Epithelial cell of esophagus (primary cell): ENCODE data around the gene DSCAM.

ENCODE experiments used
- DNase-seq: peaks from one replicate; pipeline ENCODE4 v3.0.0; 2010; ENCODE audit warnings: low read depth
- H3K4me3 ChIP-seq: 2 replicates; pipeline ENCODE4 v1.5.1; 2011; ENCODE audit warnings: mild to moderate bottlenecking, low read length, control low read depth
- TF ChIP-seq, protein P1 (sequence below): IDR thresholded peaks from 2 replicates; pipeline ENCODE4 v1.5.1; 2011; ENCODE audit warnings: low read depth, mild to moderate bottlenecking, low read length, control low read depth, inconsistent platforms; ENCODE audit not compliant: insufficient read depth; ENCODE audit errors: missing control alignments

Gene DSCAM

DNA sequence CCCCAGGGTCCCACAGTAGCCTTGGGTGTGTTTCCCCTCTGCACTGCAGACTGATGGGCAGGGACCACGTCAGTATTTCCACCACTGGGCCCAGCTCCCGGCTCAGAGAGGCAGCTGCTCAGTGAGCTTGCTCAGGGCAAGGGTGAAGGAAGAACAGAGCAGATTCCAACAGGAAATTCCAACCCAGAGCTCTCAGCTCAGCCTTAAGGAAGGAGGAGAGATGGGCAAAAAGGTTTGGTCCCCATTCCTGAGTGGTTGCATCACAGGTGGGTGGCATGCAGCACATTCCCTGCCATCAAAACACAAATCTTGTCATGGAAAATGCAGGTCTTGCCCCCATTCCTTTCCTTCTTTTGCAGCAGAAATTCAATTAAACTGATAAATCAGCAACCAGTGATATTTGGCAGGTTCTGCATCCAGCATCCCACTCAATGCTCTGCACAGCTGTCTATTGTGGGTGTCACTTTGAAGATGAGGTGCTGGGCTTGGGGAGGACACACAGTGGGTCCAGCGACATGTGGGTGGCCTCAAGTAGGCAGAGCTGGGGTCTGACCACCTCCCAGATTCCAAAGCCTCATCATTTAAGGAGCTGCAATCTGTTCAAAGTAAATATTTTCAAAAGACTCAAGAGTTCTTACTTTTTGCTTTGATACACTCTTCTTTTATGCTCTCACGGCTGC lies 315.4 kb downstream of the DSCAM start:
- TF ChIP-seq, protein P1, sequence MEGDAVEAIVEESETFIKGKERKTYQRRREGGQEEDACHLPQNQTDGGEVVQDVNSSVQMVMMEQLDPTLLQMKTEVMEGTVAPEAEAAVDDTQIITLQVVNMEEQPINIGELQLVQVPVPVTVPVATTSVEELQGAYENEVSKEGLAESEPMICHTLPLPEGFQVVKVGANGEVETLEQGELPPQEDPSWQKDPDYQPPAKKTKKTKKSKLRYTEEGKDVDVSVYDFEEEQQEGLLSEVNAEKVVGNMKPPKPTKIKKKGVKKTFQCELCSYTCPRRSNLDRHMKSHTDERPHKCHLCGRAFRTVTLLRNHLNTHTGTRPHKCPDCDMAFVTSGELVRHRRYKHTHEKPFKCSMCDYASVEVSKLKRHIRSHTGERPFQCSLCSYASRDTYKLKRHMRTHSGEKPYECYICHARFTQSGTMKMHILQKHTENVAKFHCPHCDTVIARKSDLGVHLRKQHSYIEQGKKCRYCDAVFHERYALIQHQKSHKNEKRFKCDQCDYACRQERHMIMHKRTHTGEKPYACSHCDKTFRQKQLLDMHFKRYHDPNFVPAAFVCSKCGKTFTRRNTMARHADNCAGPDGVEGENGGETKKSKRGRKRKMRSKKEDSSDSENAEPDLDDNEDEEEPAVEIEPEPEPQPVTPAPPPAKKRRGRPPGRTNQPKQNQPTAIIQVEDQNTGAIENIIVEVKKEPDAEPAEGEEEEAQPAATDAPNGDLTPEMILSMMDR: no peak
- no peak overlapping the region for H3K4me3 ChIP-seq
- DNase-seq: peak; percentile 14

DNA sequence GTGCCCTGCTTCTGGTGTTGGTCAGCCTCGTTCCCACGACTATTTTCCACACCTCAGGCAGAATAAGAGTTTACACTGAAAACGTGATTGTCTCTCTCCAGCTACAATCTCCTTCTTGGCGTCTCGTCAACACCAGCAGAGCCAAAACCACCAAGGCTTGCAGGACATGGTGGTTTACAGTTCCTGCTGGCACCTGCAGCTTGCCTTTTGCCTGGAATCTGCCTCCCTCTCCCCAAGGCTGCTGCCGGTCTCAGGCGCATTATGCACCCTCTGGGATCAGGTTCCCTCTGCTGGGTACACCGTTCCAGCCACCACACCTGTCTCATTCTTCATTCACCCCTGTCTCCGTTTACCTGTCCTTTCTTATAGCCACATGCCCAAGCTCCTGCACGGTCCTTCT lies 315.9 kb downstream of the DSCAM start:
- H3K4me3 ChIP-seq: no peak overlapping the region
- TF ChIP-seq, protein P1: no peak
- no peak for DNase-seq

DNA sequence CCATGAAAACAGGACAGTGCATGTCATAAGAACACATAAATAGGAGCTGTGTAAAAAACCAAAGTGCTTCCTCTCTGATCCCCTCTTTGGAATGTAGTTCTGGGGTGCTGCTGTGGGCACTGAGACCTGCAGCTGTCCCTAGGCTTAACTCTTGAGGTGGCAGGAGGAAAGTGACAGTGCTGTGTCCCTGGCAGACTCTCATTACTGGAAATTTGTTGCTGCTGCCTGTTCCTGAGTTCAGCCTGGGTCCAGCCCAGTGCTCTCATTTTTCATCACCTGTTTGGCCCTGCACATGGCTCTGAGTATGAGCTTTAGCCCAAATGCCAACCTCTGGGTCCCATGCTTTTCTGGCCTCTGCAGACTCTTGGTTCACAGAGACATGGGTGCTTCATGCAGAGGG lies 329.3 kb downstream of the DSCAM start:
- no peak for DNase-seq
- no peak overlapping the region for H3K4me3 ChIP-seq
- TF ChIP-seq, protein P1: no peak

DNA sequence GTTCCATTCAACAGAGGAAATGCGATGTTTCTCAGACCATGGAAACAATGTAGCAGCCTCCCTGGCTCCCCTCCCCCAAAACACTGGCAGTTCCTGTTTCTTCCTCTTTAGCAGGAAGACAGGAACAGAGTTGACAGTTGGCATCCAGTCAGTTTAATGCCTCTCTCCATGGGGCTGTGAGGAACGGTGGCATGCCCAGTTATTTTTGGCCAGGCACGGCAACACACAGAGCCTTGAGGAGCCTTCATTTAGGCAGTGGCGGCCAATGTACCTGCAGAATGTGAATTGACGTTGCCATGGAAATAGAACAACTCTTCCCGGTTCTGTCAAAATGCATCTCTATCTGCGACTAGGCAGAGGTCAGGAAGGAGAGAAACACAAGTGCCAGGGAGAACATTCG lies 330.6 kb downstream of the DSCAM start:
- H3K4me3 ChIP-seq: no peak overlapping the region
- peak; percentile 13 for DNase-seq
- TF ChIP-seq, protein P1: no peak

DNA sequence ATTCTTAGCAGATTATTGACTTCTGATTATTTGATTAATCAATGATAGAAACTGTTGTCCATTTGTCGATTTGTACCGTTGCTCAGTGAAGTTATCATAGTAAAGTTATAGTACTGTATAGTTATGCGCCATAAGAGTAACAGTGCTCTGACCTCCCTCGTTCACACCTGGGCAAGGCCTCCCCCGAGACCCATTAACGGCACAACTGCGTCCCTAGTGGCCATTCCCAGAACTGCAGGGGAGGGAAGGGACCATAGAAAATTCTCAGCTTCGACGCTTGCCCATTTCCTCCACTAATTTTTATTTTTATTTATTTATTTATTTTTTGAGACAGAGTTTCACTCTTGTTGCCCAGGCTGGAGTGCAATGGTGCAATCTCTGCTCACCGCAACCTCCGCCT lies 334.4 kb downstream of the DSCAM start:
- TF ChIP-seq, protein P1: peak; percentile 56

DNA sequence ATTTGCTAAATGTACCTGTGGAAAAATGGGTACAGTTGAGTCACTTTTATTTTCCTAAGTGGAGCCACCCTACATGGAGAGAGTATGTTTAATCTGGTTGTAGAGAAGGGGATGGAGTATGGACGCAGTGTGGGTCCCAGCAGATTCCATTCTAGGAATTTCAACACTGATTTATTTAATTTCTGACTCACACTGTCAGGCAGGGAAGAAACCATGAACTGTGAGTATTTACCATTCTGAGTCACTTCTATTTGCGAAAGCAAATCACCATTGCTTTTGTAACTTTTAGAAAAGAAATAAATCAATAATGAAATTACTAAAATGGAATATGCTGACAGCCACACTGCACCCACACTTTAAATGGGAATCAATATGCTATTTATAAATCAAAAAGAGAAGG lies 339.0 kb downstream of the DSCAM start:
- H3K4me3 ChIP-seq: no peak overlapping the region
- DNase-seq: peak; percentile 83

More for the DNA sequence above, 334.4 kb downstream of the DSCAM start:
- DNase-seq: no peak
- H3K4me3 ChIP-seq: no peak overlapping the region

More for the DNA sequence above, 339.0 kb downstream of the DSCAM start:
- TF ChIP-seq, protein P1: no peak
